Lower leg skin (tissue), 4 donors: ENCODE measurements around the gene CCNJL. TPM values are rescaled to one million over a fixed set of nuclear protein-coding genes. Genes with fewer than 3 reads are reported as not detected.

Source experiments
- DNase-seq, 2 donors: peaks; one replicate each; pipeline ENCODE4 v3.0.0-alpha.2; 2019; ENCODE audit warnings: low spot score in 2 of 2
- H3K4me3 ChIP-seq: fragments of 200-600 bp; sonication (generic); 2 replicates; pipeline ENCODE4 v1.5.1; 2017; ENCODE audit warnings: mild to moderate bottlenecking, low read depth; ENCODE audit not compliant: poor library complexity, severe bottlenecking
- POLR2A ChIP-seq, 2 donors: fragments of 450-650 bp; IDR thresholded peaks; one replicate each; pipeline ENCODE4 v1.6.1; 2016 to 2017; ENCODE audit warnings: antibody characterized with exemption in 2 of 2, mild to moderate bottlenecking in 1 of 2, moderate library complexity in 1 of 2
- WGBS, 2 donors: methylation state at CpG; one replicate each; pipeline ENCODE4 v1.1.5; 2018; 5-methylcytosine and 5-hydroxymethylcytosine counted together
- intact Hi-C: fragments of 100-400 bp; cut with DNase I; formaldehyde crosslinking; loops from one replicate; pipeline ENCODE4 v1.15.0; 2023; ENCODE audit warnings: low total_unique reads
- total RNA-seq, 4 donors: library from RNA; depleted of rRNA; stranded (reverse); fragments of >200 nt; gene quantifications; one replicate each; pipeline ENCODE4 v1.1.0, GENCODE V29; 2016
- TF ChIP-seq, protein P1 (sequence below), 3 donors: fragments of 450-650 bp; IDR thresholded peaks; one replicate each; pipeline ENCODE4 v1.5.1; 2016; ENCODE audit warnings: antibody characterized with exemption in 3 of 3, mild to moderate bottlenecking in 3 of 3, moderate library complexity in 2 of 3

Gene CCNJL
- total RNA-seq, 4 donors from 2014 or later: 0.08 to 0.34 (median 0.22) TPM

- 93 to 97% methylated on average over 4 of the region's 4 CpGs for WGBS, 2 donors
- no peak for TF ChIP-seq POLR2A (IDR thresholded peaks at IDR 0.05)
- intact Hi-C loops: no loop called here
- peak in 1 of 2 donors; percentile 25 for DNase-seq
- H3K4me3 ChIP-seq: no peak overlapping the region
These were observed 5.7 kb downstream of the CCNJL start for GRCh38 chr5:160306696-160307095.

DNA sequence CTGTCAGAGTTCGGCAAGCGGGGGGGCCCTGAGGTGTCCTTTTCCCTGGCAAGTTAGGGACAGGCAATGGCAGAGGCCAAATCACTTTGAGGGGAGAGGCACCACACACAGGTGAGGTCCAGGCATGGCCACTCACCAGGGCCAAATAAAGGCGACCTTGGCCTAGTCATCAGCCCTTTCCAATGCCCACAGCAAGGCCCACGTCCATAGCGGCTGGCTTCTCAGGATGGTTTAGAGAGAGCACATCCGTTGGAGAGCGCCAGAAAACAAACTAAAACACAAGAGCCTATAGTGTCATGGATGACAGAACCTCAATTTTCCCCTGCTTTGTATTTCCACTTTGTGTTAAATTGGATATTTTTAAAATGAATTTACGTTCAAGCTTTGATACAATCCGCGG is 7.0 kb downstream of the CCNJL start:
- no peak overlapping the region for H3K4me3 ChIP-seq
- DNase-seq: peak in 1 of 2 donors; percentile 73
- WGBS, 2 donors: 95 to 97% methylated on average over 10 of the region's 10 CpGs
- intact Hi-C loops: no loop called here
- TF ChIP-seq, protein P1, sequence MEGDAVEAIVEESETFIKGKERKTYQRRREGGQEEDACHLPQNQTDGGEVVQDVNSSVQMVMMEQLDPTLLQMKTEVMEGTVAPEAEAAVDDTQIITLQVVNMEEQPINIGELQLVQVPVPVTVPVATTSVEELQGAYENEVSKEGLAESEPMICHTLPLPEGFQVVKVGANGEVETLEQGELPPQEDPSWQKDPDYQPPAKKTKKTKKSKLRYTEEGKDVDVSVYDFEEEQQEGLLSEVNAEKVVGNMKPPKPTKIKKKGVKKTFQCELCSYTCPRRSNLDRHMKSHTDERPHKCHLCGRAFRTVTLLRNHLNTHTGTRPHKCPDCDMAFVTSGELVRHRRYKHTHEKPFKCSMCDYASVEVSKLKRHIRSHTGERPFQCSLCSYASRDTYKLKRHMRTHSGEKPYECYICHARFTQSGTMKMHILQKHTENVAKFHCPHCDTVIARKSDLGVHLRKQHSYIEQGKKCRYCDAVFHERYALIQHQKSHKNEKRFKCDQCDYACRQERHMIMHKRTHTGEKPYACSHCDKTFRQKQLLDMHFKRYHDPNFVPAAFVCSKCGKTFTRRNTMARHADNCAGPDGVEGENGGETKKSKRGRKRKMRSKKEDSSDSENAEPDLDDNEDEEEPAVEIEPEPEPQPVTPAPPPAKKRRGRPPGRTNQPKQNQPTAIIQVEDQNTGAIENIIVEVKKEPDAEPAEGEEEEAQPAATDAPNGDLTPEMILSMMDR (IDR thresholded peaks at IDR 0.05): no peak
- no peak for TF ChIP-seq POLR2A (IDR thresholded peaks at IDR 0.05)

- peak in 1 of 2 donors; percentile 73 for DNase-seq
- 58 to 60% methylated on average over 3 of the region's 3 CpGs for WGBS, 2 donors
- intact Hi-C loops: no loop called here
- H3K4me3 ChIP-seq: no peak overlapping the region
- TF ChIP-seq, protein P1 (IDR thresholded peaks at IDR 0.05): no peak
- no peak for TF ChIP-seq POLR2A (IDR thresholded peaks at IDR 0.05)
These were observed 8.7 kb downstream of the CCNJL start for GRCh38 chr5:160303690-160304089.

DNA sequence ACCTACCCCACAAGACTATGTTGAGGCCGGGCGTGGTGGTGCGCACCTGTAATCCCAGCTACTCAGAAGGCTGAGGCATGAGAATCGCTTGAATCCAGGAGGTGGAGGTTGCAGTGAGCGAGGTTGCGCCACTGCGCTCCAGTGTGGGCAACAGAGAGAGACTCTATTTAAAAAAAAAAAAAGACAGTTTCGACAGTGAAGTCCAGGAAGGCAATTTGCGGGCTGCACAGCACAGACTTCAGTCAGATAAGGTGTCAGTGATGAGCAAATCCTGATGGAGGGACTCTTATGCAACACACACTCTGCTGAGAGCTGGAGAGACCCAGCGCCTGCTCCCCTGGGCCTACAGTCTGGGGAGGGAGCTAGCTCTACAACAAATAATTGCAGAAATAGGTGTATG is 14.2 kb downstream of the CCNJL start:
- intact Hi-C loops: no loop called here
- WGBS, 2 donors: 94 to 96% methylated on average over 10 of the region's 10 CpGs
- no peak overlapping the region for H3K4me3 ChIP-seq
- DNase-seq: peak in 1 of 2 donors; percentile 48
- no peak for TF ChIP-seq POLR2A (IDR thresholded peaks at IDR 0.05)
- TF ChIP-seq, protein P1 (IDR thresholded peaks at IDR 0.05): no peak

- H3K4me3 ChIP-seq: no peak overlapping the region
- WGBS, 2 donors: 90 to 94% methylated on average over 5 of the region's 5 CpGs
- intact Hi-C loops: no loop called here
- TF ChIP-seq, protein P1 (IDR thresholded peaks at IDR 0.05): no peak
- TF ChIP-seq POLR2A (IDR thresholded peaks at IDR 0.05): no peak
- peak in 1 of 2 donors; percentile 29 for DNase-seq
These were observed 14.6 kb downstream of the CCNJL start for GRCh38 chr5:160297776-160298175.

GRCh38 chr5:160297004-160297403 is 15.4 kb downstream of the CCNJL start:
- no peak overlapping the region for H3K4me3 ChIP-seq
- WGBS, 2 donors: 90 to 93% methylated on average over 1 of the region's 1 CpG
- DNase-seq: peak in 1 of 2 donors; percentile 36
- TF ChIP-seq, protein P1 (IDR thresholded peaks at IDR 0.05): no peak
- no peak for TF ChIP-seq POLR2A (IDR thresholded peaks at IDR 0.05)
- intact Hi-C loops: no loop called here
